Activated CD4-positive, alpha-beta T cell treated with anti-CD3 and anti-CD28 coated beads, Interleukin-2, Interleukin-6, amounts not matched to agents 100 ng/mL and 50 ng/mL, durations not matched to agents 16 hours and 8 hours (primary cell): ENCODE results near the gene GPR85.
"Not testable (repeated sequence)": the region's sequence is repeated elsewhere in the genome, so short reads cannot be mapped to it uniquely, and the experiment has no call there.

Source experiments
- DNase-seq: peaks from one replicate; pipeline ENCODE4 v3.0.0-alpha.2; 2020

The GPR85 gene

DNA sequence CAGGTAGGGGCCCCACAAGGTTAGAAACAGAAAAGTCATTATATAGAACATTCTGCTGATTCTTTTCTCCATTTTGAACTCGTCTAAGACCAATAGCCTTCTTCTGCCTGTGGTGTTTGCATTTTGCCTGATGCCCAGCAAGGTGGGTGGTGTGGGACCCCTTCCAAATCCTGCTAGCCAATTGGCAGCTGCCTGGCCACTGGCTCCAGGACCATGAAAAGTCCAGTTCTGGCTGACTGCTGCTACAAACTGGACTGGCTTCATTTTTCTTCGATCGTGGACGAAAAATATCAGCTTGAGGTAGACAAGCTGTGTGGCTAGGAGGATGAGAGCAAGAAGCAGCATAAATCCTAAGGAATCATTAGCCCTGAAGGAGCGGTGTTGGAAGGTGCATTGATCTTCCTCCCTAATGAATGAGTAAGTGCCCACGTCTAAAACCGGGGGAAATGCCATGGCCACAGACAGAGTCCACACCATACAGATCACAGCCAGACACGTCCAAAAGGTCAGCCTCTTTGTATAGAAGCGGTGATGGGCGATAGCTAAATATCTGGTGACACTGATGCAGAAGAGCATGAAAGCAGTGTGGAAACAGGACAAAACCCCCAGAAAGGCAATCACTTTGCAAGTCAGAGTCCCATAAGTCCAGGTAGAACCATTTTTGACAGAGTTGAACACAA, 2.7 kb downstream of the GPR85 start:
- DNase-seq: no peak

- no peak for DNase-seq
These were observed 3.4 kb downstream of the GPR85 start for GRCh38 chr7:113083132-113083815.

GRCh38 chr7:113078331-113078730, 8.3 kb downstream of the GPR85 start:
- DNase-seq: no peak

DNA sequence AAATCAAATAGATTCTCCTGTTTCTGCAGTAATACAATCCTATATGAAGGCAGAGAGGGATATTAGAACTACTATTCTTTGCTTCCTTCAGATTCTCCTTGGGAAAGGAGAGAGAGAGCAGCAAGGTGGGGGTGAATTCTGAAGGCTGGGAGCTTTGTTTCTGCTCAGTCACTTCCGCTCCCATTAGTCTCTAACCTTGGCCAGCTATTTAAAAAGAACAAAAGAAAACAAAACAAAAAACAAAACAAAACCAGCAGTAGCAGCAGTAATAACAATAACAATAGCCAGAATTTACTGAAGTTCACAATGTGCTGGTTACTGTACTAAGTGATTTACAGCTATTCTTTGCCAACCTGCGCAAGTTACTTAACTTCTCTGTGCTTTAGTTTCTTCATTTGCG, 9.9 kb downstream of the GPR85 start:
- DNase-seq: no peak

DNA sequence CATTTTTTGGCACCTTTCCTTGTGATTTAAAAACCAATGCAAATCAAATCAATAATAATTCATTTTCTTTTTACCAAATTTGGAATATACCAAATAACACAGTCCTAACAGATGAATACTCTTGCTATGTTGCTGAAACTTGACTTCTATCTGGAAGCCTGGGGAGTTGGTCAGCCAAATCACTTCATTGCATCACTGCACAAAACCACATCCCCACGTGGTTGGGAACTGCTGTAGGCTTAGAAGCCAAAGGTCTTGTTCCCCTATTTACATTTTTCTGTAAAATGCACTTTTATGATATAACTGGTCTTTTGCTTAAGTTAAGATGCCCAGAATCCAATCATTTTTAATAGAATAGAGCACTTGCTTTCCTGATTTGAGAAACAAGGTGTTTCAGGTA, 15.2 kb downstream of the GPR85 start:
- no peak for DNase-seq

DNA sequence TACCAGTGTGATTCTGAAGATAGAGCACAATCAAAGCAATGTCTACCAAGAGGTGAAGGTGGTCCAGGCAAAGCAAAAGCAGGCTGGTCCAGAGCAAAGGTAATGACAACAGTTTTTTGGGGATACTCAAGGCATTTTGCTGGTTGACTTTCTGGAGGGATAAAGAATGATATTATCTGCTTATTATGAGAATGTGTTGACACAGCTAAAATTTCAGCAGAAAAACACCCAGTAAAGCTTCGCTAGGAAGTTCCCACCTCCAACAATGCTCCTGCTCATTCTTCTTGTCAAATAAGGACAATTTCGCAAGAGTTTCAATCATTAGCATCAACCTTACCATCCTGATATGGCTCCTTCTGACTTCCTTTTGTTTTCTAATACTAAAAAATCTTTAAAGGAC, 24.1 kb downstream of the GPR85 start:
- no peak for DNase-seq

GRCh38 chr7:113060100-113060499, 26.5 kb downstream of the GPR85 start:
- DNase-seq: no peak

GRCh38 chr7:113054938-113055337, 31.7 kb downstream of the GPR85 start:
- no peak for DNase-seq

DNA sequence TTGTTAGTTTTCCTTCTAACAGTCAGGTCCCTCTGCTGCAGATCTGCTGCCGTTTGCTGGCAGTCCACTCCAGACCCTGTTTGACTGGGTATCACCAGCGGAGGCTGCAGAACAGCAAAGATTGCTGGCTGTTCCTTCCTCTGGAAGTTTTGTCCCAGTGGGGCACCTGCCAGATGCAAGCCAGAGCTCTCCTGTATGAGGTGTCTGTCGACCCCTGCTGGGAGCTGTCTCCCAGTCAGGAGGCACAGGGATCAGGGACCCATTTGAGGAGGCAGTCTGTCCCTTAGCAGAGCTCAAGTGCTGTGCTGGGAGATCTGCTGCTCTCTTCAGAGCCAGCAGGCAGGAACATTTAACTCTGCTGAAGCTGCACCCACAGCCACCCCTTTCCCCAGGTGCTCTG, 32.4 kb downstream of the GPR85 start:
- not testable (repeated sequence) for DNase-seq

GRCh38 chr7:113049221-113049620, 37.4 kb downstream of the GPR85 start:
- DNase-seq: not testable (repeated sequence)

GRCh38 chr7:113046453-113046852, 40.2 kb downstream of the GPR85 start:
- DNase-seq: no peak

DNA sequence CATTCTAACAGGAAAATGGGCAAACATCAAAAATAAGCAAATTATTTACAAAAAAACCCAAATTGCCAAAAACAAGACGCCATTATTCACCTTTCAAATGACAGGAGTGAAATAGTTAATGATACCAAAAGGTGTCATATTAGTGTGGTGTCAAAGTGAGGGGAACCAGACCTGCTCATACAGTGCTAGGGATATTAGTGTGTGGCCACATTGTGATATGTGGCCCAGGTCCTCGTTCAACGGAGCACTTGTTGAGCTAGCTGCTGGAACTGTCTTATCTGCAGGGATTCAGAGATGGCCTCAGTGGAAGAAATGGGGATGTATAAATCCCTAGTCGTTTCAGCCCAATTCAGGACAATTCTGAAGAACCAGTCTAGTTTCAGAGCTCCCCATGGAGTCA, 41.2 kb downstream of the GPR85 start:
- no peak for DNase-seq

GRCh38 chr7:113044394-113044793, 42.2 kb downstream of the GPR85 start:
- no peak for DNase-seq

DNA sequence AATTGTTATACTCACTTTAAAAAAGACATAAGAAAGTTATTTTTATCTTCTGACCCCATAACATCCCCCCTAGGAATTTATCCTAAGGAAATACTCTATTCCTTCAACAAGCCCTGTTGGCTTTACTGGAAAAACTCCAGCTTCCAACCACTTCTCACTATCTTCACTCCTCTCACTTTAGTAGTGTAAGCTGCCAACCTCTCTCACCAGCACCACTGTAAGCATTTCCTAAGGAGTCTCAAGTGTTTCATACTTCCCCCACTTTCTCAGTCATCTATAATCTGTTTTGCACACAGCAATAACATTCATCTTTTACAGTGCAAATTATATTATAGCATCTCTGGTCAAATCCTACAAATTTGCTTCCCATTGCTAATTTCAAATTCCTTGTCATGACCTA, 45.8 kb downstream of the GPR85 start:
- DNase-seq: no peak

DNA sequence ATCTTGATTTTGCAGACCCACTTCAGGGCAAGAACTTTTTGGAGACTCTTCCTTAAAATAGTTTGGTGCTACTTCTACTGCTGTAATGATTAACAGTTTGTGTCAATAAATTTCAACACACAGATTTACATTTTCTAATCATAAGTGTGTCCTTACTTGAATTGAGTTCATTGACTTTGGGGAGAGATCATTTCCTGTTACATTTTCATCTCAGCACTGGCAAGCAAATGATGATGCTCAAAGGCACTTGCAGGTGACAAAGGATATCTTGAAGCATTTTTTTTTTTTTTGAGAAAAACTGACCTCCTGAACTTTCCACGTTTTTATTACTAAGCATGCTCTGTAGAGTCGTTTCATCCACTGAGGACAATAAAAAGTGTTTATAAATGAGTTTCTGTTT, 52.7 kb downstream of the GPR85 start:
- no peak for DNase-seq
